Measurements from ENCODE around the gene DENND4B. TPM values are rescaled to one million over a fixed set of nuclear protein-coding genes. Genes with fewer than 3 reads are reported as not detected.

The DENND4B gene
- total and polyA plus RNA-seq, 9 of the 15 experiments (the other 6 are each of a cell fraction or from before 2014, with no cell fraction given): 9.5 to 80.5 (median 23.1) TPM

DNA sequence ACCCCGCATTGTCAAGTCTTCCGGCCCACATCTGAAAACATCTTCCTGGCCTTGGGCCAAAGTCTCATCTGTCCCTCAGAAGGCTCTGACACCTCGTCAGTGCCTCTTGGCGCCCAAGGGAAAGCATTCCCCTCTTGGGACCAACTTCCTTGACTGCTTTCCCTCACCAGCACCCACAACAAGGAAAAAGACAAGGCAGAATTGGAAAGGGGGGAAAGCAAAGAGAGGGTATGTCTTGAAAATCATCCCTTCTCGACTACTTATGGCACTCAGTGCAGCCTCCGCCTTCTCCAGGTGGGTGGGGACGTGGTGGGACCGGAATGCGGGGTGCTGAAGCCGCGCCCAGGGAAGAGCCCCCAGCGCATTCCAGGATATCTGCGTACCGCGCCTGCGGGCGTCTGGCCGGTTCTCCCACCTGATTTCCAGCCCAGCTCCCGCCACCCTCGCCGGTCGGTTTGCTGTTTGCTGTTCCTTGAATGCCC lies 17.4 kb upstream of the DENND4B start (continued):
- TF ChIP-seq, protein P1, sequence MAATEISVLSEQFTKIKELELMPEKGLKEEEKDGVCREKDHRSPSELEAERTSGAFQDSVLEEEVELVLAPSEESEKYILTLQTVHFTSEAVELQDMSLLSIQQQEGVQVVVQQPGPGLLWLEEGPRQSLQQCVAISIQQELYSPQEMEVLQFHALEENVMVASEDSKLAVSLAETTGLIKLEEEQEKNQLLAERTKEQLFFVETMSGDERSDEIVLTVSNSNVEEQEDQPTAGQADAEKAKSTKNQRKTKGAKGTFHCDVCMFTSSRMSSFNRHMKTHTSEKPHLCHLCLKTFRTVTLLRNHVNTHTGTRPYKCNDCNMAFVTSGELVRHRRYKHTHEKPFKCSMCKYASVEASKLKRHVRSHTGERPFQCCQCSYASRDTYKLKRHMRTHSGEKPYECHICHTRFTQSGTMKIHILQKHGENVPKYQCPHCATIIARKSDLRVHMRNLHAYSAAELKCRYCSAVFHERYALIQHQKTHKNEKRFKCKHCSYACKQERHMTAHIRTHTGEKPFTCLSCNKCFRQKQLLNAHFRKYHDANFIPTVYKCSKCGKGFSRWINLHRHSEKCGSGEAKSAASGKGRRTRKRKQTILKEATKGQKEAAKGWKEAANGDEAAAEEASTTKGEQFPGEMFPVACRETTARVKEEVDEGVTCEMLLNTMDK (IDR thresholded peaks at IDR 0.05; ENCODE audit: borderline replicate concordance, insufficient read depth, low read depth, low read length, poor library complexity, severe bottlenecking): no peak
- TF ChIP-seq ZNF77 (CRISPR knock-in tag; IDR thresholded peaks at IDR 0.05): no peak
- TF ChIP-seq ETV1 (tag; conservative IDR thresholded peaks at IDR 0.05; ENCODE audit: low read depth): no peak
- TF ChIP-seq, protein P2, sequence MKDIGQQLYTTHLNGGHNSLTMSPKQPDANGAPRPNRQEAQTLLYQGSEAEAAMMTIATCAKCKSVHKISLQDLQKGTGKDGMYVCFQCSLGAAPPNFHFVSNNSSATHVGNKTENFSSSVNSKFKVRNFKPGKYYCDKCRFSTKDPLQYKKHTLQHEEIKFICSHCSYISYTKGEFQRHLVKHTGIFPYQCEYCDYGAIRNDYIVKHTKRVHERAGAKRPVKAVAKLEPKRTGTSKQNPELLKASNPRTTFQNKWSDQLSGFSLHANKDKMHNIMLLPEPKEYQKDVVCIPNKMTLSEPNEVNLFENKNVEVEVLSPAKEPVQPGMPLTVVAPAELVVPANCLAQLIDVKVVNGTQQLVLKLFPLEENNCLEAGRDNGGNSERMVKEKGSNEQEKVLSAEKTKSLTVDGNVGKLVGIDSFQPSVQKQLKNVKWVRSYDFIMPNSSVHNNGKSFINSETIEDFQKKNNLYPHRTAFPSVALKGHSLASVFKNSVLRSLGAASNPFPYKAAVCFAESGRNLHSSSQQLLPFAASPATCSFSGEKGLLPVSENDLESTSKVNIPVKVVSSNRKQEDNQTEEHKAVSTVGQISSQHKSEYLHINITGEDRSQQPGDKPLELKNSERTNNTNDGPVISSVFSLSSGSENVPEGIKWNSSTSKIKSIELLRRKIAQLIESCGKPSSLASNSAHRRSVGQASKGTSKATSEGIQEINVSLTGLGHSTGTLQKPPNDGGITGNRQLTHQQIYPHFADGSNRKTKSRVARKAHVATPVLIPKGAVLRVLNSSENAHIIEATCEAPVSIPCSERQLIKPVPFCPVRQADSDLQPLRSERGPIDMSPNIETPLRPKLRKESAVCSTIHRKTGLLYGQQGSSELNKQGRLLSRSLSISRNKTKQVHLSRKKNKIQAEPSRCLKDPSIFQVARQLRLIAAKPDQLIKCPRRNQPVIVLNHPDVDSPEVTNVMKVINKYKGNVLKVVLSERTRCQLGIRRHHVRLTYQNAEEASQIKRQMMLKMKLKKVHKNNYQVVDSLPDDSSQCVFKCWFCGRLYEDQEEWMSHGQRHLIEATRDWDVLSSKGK (CRISPR knock-in tag; IDR thresholded peaks at IDR 0.05): no peak
- no peak for TF ChIP-seq ZNF143 (CRISPR knock-in tag; IDR thresholded peaks at IDR 0.05)
- no peak for TF ChIP-seq MCM5 (IDR thresholded peaks at IDR 0.05; ENCODE audit: low read depth)
- no peak for TF ChIP-seq SLC30A9 (CRISPR knock-in tag; IDR thresholded peaks at IDR 0.05)
- 0 out of 2 replicates have a peak, but pooled peaks have one; percentile 13 for TF ChIP-seq CBX1 (IDR thresholded peaks at IDR 0.05; ENCODE audit: low read depth)
- TF ChIP-seq PHTF2 (CRISPR knock-in tag; IDR thresholded peaks at IDR 0.05): no peak
- TF ChIP-seq KAT8 (IDR thresholded peaks at IDR 0.05; ENCODE audit: low read depth): no peak
- TF ChIP-seq TEAD4 (IDR thresholded peaks at IDR 0.05; ENCODE audit: low read length): 0 out of 2 replicates have a peak, but pooled peaks have one; percentile 42
- TF ChIP-seq TEAD4 (CRISPR knock-in tag; IDR thresholded peaks at IDR 0.05; ENCODE audit: borderline replicate concordance): no peak
- no peak for TF ChIP-seq TFAM (CRISPR knock-in tag; conservative IDR thresholded peaks at IDR 0.05)
- no peak for TF ChIP-seq KDM2B (CRISPR knock-in tag; IDR thresholded peaks at IDR 0.05)
- TF ChIP-seq, protein P3, sequence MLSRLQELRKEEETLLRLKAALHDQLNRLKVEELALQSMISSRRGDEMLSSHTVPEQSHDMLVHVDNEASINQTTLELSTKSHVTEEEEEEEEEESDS (CRISPR knock-in tag; IDR thresholded peaks at IDR 0.05): no peak
- 0 out of 2 replicates have a peak, but pooled peaks have one; percentile 23 for TF ChIP-seq MTA3 (IDR thresholded peaks at IDR 0.05; ENCODE audit: borderline replicate concordance)
- TF ChIP-seq ZNF232 (CRISPR knock-in tag; IDR thresholded peaks at IDR 0.05): no peak
- TF ChIP-seq, protein P4, sequence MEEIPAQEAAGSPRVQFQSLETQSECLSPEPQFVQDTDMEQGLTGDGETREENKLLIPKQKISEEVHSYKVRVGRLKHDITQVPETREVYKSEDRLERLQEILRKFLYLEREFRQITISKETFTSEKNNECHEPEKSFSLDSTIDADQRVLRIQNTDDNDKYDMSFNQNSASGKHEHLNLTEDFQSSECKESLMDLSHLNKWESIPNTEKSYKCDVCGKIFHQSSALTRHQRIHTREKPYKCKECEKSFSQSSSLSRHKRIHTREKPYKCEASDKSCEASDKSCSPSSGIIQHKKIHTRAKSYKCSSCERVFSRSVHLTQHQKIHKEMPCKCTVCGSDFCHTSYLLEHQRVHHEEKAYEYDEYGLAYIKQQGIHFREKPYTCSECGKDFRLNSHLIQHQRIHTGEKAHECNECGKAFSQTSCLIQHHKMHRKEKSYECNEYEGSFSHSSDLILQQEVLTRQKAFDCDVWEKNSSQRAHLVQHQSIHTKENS (CRISPR knock-in tag; IDR thresholded peaks at IDR 0.05): no peak
- no peak for TF ChIP-seq MYBL2 (IDR thresholded peaks at IDR 0.05; ENCODE audit: low read depth)
- TF ChIP-seq MYBL2 (CRISPR knock-in tag; IDR thresholded peaks at IDR 0.05; ENCODE audit: borderline replicate concordance): no peak
- TF ChIP-seq MYC (IDR thresholded peaks at IDR 0.05; ENCODE audit: low read depth, low read length): no peak
- 0 out of 2 replicates have a peak, but pooled peaks have one; percentile 35 for TF ChIP-seq MYC (CRISPR knock-in tag; IDR thresholded peaks at IDR 0.05; ENCODE audit: borderline replicate concordance, low read depth)
- peak; percentile 72; the same call in 1 of the 2 replicates for TF ChIP-seq KAT7 (CRISPR knock-in tag; IDR thresholded peaks at IDR 0.05; ENCODE audit: borderline replicate concordance)
- no peak for TF ChIP-seq SMARCE1 (IDR thresholded peaks at IDR 0.05)

All from K562 (cell line).